DMS153 treated with DMSO at 0.1 percent for 48 hours (cell line): Measurements from ENCODE around the gene MEIOB.

ENCODE experiments used
- DNase-seq: peaks from one replicate; lab custom pipeline; 2025; ENCODE audit not compliant: unreplicated experiment; lab: John Stamatoyannopoulos, UW

MEIOB gene

DNA sequence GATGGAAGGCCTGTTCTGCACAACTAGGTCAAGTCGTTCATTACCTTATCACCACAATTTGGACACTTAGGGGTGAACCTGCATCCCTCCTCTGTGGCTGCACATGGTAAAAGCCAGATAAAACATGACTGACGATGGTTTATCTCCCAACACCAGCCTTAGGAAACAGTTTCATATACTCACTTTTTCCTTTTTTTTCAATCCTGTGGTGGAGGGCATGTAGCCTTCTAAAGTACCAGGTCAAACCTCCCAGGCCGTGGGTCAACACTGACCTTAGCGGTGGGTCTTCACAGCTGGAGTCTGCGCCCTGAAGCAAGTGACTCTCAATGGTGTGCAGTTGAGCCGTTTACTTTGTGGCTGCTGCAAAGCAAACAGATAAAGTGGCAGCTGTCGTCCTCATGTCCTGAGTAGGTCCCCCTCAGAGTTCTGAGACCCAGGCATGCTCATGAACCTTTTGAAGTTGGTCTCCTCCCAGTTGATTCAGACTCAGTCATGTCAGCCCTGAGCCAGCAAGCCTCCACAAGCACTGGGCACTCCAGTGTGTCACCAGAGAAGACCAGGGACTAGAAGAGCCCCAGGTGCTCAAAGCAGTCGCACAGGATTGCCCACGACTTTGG is 39.0 kb downstream of the MEIOB start:
- DNase-seq: no peak

GRCh38 chr16:1831186-1832075 is 40.5 kb downstream of the MEIOB start:
- DNase-seq: no peak

- DNase-seq: no peak
These were observed 41.8 kb downstream of the MEIOB start for GRCh38 chr16:1830213-1830612.

DNA sequence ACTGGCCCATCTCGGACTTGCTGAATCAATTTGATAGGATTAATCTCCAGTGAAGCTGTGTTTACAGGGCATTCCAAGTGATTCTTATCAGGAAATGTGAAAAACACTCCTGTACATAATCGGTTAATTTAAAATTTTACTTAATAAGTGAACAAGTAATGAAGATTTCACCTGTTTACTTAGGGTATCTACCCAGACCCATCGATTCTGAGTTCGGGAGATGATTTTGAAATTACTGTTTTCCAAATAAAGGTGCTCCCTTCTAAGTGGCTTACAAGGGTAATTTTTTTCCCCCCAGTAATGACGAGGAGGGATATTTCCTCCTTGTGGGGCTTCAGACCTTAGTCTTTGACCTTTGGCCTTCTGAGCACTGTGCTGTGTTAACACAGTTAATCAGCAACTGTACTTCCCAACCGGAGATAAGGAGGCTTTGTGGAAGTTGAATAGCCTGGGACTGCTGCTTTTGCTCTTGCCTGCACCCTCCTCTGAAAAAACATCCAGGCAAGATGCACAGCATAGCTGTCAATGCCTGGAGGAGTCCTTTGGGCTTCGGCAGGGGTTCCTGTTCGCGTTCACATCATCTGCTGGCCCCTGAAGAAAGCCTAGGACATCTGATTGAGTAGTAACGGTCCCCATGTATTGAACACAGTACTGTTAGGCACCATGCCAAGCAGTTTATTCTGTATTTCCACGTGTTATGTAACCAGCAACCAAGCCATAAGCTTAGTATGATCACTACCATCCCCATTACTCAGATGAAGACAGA is 43.1 kb downstream of the MEIOB start:
- no peak for DNase-seq

- peak; percentile 92 for DNase-seq
These were observed 45.0 kb downstream of the MEIOB start, which contains the start of the genes FAHD1 and HAGH for GRCh38 chr16:1826691-1827573. Gene FAHD1, plus strand, starts transcription at chr16:1827206. Its CDS starts 33 bp downstream, at chr16:1827239. Gene HAGH, minus strand, starts transcription at chr16:1826825. Its CDS starts 38 bp downstream, at chr16:1826787.

DNA sequence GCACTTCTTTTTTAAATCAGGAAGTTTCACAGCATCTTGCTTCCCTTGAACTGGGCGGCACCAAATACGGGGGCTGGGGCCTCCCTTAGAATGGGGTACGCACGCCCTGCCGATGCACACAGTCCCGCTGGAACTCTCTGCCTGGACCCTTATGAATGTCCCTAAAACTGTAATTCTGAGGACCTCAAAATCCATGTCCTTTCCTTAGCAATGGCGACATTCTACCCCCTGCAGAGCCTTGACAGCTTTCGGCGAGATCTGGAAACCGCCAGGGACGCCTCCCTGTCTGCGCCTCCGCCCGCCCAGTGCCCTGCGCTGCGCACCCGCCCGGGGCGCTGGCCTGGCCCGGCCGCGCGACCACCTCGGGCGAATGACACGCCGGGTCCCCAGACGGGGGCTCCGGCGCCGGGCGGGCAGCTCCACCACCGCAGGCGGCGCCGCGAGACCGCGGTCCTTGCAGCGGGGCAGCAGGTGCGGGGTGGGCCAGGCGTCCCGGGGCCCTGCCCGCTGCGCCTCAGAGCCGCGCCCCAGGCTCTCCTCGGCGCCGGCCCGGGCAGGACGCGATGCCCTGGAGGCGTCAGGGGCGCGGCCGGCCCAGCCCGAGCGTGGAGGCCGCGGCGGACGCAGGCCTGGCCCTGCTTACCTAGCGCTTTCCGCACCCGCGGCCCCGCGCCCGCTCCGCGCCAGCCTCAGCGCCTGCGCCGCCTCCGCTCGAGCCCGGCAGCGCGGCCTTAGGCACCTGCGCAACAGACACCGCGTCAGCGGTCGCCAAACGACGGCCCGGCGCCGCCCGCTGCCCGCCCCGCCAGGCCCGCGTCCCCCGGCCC is 45.9 kb downstream of the MEIOB start:
- DNase-seq: no peak

DNA sequence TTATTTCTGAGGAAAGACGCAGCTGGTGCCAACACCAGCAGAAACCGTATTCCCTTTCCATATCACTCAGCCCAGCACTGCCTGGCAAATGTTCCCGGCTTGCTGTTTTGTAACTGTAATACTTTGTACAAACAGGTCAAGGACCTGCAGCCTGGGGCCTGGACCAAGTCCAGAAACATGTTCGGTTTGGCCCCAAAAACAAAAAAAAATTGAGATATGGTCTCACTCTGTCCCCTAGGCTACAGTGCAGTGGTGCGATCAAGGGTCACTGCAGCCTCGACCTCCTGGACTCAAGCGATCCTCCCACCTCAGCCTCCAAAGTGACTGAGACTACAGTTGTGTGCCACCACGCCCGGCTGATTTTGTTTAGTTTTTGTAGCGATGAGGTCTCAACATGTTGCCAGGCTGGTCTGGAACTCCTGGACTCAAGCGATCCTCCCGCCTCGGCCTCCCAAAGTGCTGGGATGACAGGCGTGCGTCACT is 46.5 kb downstream of the MEIOB start:
- no peak for DNase-seq

DNA sequence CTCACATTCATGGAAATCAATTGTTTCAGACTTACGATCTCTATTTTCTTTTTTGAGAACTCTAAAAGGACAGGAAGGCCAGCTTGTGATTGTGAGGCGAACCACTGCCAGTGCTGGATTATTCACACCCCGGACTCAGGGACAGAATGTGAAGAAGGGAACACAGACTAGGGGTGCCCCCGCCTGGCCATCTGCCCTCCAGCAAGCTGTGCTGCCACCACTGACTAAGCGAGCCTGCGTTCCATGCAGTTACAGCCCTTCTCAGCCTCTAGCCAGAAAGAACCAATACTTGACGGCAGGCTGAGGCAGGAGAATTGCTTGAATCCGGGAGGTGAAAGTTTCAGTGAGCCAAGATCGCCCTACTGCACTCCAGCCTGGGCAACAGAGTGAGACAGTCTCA is 48.1 kb downstream of the MEIOB start:
- no peak for DNase-seq

GRCh38 chr16:1822801-1823200 is 49.2 kb downstream of the MEIOB start:
- no peak for DNase-seq

DNA sequence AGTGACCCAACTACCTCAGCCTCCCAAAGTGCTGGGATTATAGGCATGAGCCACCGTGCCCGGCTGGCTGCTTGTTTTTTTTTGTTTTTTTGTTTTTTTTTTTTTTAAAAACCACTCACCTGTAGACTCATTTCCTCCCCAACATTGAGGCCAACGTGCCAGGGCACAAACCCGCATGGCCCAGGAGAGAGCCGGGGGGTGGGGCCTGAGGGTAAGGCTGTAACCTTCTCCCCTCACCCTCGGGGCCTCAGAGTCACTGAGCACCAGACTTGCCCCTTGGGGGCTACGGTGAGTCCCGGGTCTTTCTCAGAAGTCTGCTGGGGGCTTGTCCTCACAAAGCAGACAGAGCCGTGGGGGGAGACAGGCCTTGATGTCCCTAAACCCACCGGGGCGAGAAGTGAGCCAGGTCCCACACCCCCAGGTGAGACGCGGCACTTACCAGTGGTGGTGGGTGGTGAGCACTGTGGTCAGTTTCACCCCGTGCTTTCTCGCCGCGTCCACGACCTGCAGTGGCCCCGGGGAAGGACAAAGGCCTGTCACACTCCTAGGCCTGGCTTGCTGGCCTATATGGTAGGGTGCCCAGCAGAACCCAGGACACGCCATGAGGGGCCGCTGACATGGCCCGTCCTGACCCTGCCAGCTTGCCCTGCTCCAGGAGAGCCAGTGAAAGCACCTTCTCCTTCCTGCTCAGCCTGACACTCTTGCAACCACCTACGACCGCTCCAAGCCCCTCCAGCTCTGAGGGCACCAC is 49.9 kb downstream of the MEIOB start:
- no peak for DNase-seq

DNA sequence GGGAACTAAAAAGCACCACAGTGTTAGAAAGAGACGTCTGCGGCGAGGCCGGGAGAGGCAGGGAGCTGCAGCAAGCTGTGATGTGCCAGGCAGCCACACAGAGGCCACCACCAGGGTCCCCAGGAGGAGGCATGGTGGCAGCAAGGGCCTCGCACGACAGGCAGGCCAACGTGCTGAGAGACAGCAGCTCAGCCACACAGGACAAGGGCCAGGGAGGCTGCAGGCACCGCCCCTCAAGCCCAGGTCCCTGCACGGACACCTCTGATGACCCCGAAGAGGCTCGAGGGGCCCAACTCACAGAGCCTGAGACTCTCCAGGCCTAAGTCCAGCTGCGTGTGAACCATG is 51.0 kb downstream of the MEIOB start:
- no peak for DNase-seq

DNA sequence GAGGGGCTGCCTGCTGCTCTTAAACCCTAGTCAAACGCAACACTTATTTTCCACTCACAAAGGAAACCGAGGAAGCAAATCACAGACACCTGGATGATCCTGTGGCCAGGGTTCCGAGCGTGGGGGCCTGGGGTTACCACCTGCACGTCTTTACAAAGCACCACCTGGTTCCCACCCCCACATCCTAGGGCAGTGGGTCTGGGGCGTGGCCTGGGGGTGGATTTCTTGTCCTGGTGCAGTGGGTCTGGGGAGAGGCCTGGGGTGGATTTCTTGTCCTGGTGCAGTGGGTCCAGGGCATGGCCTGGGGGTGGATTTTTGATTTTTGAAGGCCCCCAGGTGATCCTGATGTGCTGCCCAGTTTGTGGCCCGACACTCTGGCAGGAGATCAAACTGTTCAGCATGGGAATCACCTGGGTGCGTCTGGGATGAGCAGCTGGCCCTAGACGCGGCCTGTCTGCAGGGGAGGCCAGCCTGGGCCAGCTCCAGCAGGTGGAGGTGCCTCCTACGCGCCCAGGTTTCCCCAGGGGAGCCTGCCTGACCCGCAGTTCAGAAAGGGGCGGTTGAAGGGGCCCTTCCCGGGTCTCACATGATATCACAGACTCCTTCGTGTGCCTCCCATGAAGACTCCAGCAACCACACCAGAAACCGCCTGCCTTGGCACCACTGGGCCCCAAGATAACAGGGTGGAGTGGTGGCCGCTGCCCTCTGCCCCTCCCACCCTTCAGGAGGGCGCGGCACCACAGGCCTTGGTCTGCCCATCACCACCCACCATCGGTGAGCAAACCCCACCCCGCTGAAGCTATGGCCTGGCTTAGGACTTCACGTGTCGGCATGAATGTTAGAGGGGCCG is 51.6 kb downstream of the MEIOB start:
- no peak for DNase-seq

DNA sequence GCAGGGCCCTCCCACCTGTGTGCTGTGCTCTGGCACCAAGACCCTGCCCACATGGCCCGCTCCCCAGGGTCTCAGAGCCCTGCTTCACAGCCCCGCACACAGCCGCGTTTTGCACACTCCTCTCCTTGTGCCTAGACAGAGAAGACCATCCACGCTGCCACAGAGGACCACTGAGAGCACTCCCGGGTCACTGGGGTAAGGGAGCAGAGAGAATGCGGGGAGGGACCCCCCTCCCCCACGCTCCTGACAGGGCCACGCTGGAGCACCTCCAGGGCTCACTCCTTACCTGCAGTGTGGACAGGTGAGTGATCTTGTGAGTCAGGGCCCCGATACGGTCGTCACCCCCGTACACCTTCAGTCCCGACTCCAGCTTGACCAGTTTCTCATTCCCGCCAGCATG is 52.4 kb downstream of the MEIOB start:
- no peak for DNase-seq

DNA sequence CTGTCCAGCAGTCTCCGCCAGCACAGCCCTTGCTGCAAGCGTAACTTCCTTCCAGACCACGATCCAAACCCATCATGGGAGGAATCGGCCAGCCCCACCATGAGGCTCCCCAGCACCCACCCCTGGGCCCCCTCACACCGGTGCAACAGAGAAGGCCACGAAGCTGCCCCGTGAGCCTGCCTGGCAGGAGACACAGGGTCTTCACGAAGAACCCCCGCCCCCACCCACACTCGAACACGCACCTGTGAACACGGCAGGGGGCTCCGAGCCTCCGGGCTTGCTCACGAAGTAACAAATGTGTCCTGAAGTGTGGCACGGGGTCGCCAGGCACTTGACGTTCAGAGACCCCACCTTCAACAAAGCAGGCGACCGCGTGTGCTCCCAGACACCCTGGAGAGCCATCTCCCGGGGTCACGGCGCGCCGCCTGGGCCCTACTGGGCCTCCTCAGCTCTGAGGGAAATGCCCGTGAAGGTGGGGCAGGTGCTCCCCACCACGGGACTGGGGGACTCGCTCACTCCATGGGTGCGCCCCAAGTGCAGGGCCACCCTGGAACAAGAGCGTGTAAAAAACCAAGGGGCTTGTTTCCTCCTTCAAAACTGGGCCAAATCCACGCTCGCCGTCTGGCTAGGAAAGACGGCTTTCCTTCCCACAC is 53.0 kb downstream of the MEIOB start:
- no peak for DNase-seq

GRCh38 chr16:1818204-1818872 is 53.6 kb downstream of the MEIOB start:
- no peak for DNase-seq

GRCh38 chr16:1817716-1818115 is 54.2 kb downstream of the MEIOB start:
- no peak for DNase-seq

DNA sequence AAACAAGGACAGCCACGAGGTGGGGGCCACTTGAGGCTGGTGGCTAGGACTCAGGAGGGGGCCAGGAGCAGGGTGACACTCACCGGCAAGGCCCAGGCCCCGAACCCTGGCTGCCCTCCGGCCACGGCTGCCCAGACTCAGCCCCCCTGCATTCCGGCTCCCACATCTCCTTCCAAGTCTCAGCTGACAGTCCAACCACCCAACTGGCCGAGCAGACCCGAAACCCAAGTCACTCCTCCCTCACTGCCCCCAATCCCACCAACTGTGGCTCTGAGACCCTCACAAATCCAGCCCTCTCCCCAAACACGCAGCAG is 54.7 kb downstream of the MEIOB start:
- no peak for DNase-seq
